ENCODE results near the gene TCTN1.

Gene TCTN1

DNA sequence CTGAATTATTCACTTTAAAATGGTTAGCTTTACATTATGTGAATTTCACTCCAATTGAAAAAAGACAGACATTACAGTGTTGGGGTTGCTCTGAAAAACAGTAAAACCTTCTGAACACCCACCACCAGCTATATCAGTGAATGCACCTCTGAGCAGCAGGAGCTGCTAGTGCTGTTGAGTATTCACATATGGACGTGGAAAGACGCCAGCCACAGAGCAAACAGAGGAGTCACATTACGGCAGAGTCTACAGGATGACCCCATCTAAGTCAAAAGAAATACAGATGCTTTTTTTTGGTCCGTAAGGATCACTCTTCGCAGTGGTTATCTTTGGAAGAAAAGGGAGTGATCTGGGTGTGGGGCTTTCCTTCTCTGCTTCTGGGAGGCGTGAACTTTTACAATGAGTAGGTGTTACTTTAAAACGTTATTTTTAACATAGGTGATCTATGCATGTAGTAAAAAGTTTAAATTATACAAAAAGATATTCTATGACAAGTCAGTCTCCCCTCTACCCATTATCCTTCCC lies 70.4 kb downstream of the TCTN1 start:
- DNase-seq, result no peak

DNA sequence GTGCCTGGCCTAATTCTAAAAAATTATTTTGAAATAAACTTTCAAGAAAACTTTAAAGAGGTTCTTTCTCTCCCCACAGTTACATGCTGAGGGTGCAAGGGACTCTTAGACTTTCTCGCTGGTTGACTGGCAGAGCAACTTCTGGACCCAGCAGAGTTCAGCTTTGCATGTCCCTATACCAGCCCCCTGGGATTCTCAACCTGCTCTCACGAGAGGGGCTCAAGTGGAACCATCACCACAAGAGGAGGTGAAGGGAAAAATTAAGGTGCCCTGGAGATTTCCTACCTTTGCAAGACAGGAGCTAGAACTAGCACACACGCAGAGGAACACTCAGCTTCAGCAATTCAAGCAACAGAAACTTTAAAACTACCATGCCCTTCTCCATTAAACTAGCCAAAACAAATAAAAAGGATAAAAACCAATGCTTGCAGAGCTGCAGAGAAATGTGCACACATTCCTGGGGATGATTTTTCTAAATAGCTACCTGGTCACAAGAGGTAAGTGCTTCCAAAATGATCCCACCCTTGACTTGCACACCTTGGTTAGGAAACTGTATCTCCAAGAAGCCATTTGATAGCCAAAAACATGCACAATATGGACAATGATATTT lies 72.5 kb downstream of the TCTN1 start:
- DNase-seq, result no peak

GRCh38 chr12:110687396-110688169 lies 73.7 kb downstream of the TCTN1 start:
- DNase-seq, result no peak

GRCh38 chr12:110688446-110689280 lies 74.7 kb downstream of the TCTN1 start, which contains the start of gene HVCN1:
HVCN1 (minus strand) TSS chr12:110689115; CDS start chr12:110683245, 5,870 bp downstream.
- DNase-seq, result no peak

GRCh38 chr12:110689281-110690126 lies 75.6 kb downstream of the TCTN1 start:
- DNase-seq, result no peak

DNA sequence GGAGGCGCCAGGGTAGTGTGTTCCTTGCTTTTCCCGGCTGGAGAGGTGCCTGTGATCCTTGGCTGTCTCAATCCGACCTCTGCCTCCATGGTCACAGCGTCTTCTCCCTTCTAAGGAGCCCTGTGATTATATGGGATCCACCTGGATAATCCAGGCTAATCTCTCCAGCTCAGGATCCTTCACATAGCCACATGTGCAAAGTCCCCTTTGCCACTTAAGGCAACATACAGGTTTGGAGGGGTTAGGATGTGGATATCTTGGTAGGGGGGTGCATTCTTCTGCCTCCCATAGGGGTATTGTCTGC lies 76.2 kb downstream of the TCTN1 start:
- DNase-seq, result no peak

DNA sequence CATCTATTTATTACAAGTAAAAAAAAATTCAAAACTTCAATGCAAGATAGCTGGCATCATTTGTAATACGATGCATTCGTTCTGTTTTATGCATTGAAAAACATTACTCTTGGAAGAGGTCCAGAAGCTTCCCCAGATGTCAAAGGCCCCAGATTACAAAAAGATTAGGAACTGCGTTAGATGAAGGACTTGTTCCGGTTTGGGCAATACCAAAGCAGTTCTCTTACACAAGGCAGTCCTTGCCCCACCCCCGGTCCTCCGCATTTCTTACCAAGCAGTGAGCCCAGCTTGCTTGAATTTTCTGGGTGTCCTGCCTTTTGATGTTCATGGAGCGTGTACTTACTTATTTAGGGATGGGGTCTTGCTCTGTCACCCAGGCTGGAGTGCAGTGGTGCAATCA lies 79.8 kb downstream of the TCTN1 start:
- DNase-seq, result no peak

GRCh38 chr12:110694330-110694901 lies 80.5 kb downstream of the TCTN1 start:
- peak; percentile 15 to 54 for DNase-seq

DNA sequence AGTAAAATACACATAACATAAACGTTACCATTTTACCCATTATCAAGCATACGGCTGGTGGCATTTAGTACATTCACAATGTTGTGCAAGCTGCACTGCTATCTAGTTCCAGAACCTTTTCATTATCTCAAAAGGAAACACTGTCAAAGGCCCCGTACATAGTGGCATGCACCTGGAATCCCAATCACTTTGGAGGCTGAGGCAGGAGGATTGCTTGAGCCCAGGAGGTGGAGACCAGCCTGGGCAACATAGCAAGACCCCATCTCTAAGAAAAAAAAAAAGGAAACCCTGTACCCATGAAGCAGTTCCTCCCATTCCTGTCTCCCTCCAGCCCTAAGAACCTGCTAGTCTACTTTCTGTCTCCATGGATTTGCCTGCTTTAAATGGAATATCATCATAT lies 82.4 kb downstream of the TCTN1 start:
- DNase-seq, result no peak

DNA sequence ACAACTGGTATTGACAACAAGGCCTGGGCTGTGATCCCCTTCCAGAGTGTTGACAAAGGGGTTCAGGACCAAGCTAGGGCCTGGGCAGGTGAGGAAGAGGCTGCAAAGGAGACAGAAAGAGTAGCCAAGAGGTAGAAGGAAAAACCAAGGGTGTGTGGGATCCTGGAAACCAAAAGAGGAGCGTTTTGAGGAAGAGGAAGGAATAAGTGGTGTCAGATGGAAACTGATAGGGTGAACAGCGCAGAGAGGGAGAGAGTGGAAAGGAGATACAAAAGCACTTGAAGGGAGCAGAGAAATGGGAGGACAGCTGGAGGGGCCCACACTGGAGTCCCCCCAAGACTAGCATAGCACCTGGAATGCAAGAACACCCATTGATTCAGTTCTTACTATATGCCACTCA lies 83.3 kb downstream of the TCTN1 start:
- no peak for DNase-seq

DNA sequence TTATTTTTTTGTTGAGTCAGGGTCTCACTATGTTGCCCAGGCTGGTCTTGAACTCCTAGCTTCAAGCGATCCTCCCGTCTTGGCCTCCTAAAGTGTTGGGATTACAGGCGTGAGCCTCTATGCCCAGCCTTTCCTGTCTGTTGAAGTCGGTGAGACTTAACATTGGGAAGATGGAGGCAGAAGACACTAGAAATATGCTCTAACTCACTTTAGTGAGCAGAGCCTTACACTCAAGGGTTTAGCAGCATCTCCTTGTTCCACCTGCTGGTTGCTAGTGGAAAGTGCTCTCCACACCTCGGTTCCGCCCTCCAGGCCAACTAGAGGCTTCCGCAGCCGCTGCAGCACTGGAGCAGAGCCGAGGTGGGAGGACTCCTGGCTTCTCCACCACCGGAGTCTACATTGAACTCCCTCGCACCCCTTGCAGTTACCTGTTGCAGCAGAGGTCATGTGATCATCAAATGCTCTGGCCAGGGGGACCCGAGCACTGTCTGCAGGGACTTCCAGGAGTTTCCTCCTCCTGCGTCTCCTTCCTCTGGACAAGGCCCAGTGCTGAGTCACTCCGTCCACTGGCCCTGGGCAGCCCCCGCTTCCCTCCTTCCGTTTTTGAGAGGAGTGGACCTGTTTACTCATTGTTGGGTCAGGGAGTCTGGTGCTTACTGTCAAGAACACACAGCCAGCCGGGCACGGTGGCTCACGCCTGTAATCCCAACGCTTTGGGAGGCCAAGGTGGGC lies 84.4 kb downstream of the TCTN1 start:
- DNase-seq, result peak; percentile 13 to 53

Data from hippocampal formation (tissue), 2 donors.